Activated naive CD8-positive, alpha-beta T cell treated with anti-CD3 and anti-CD28 coated beads, Interleukin-2, amount 10 ng/mL, durations not matched to agents 7 days and 5 days (primary cell): ENCODE measurements around the gene CDH26. TPM values are rescaled to one million over a fixed set of nuclear protein-coding genes. Genes with fewer than 3 reads are reported as not detected.

Source experiments
- ATAC-seq: fragments of 150-1000 bp; cut with Tn5 transposase; one replicate; pipeline ENCODE4 v1.10.0; 2021; ENCODE audit warnings: low read depth, moderate library complexity
- POLR2A ChIA-PET: fragments of 350-600 bp; sonication (Branson Sonifier 250); formaldehyde crosslinking; loops from one replicate; lab custom pipeline; 2021; ENCODE audit warnings: antibody characterized with exemption; lab: Charles Lee
- DNase-seq: peaks from one replicate; pipeline ENCODE4 v3.0.0; 2021
- H3K27ac Mint-ChIP-seq: one replicate; pipeline ENCODE4 v1.8.0; 2022; ENCODE audit warnings: mild to moderate bottlenecking, mixed read lengths
- H3K27me3 Mint-ChIP-seq: one replicate; pipeline ENCODE4 v1.8.0; 2022; ENCODE audit warnings: mild to moderate bottlenecking, moderate library complexity, mixed read lengths
- H3K36me3 Mint-ChIP-seq: one replicate; pipeline ENCODE4 v1.8.0; 2021; ENCODE audit warnings: mild to moderate bottlenecking, mixed read lengths
- H3K4me1 Mint-ChIP-seq: one replicate; pipeline ENCODE4 v1.8.0; 2021; ENCODE audit warnings: mixed read lengths
- H3K4me3 Mint-ChIP-seq: one replicate; pipeline ENCODE4 v1.8.0; 2022; ENCODE audit warnings: mild to moderate bottlenecking, moderate library complexity, mixed read lengths
- H3K9me3 Mint-ChIP-seq: one replicate; pipeline ENCODE4 v1.8.0; 2021; ENCODE audit warnings: mixed read lengths
- total RNA-seq, 2 experiments: library from RNA; stranded (reverse); gene quantifications; one replicate each; pipeline ENCODE4 v1.2.3, GENCODE V29; 2021

The CDH26 gene
- total RNA-seq, 2 experiments from 2014 or later = 1.9 to 2.5 TPM

DNA sequence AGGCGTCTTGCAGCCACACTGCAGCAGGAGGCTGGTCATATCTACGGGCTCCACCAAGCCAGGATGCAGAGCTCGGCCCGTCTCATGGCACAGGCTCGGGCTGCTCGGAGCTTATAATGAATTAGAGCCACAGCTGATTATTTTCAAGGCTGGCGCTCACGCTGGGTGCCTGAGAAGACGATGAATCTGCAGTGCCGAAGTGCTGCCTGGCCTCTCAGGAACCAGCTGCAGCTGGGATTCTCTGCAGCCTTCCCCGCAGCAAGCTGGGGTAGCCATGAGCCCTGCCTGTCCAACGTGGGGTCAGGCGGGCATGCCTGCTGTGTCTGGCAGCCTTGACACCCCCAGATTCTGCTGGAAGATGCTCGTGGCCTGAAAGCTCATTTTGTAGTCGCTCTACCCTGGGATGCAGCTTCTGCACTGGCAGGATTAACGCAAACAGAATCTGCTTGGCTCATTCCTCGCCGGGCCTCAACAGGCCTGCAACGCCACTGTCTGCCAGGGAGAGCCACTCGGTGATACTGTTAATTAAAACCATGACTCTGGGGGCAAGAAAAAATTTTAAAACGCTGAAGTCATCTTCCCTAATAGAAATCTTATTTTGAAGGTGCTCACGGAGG is 104.3 kb downstream of the CDH26 start:
- DNase-seq = no peak
- POLR2A ChIA-PET = no interaction called here
- H3K9me3 Mint-ChIP-seq = no peaks in the 10 kb centered on the region
- H3K27ac Mint-ChIP-seq = no peak overlapping the region
- ATAC-seq = no peak
- H3K4me3 Mint-ChIP-seq = no peak overlapping the region
- peaks cover 4% of the 10 kb centered on the region for H3K36me3 Mint-ChIP-seq
- peaks cover 21% of the 10 kb centered on the region for H3K4me1 Mint-ChIP-seq
- peaks cover 1% of the 10 kb centered on the region for H3K27me3 Mint-ChIP-seq

- Mint-ChIP-seq H3K9me3 (no peaks in the 10 kb centered on the region), H3K27me3 (peaks cover 1% of the 10 kb centered on the region), H3K27ac (no peak overlapping the region), H3K36me3 (peaks cover 4% of the 10 kb centered on the region), H3K4me1 (peaks cover 16% of the 10 kb centered on the region), H3K4me3 (no peak overlapping the region)
- no peak for DNase-seq
- ATAC-seq = no peak
- POLR2A ChIA-PET = no interaction called here
These were observed 104.8 kb downstream of the CDH26 start for GRCh38 chr20:60063048-60063451.

DNA sequence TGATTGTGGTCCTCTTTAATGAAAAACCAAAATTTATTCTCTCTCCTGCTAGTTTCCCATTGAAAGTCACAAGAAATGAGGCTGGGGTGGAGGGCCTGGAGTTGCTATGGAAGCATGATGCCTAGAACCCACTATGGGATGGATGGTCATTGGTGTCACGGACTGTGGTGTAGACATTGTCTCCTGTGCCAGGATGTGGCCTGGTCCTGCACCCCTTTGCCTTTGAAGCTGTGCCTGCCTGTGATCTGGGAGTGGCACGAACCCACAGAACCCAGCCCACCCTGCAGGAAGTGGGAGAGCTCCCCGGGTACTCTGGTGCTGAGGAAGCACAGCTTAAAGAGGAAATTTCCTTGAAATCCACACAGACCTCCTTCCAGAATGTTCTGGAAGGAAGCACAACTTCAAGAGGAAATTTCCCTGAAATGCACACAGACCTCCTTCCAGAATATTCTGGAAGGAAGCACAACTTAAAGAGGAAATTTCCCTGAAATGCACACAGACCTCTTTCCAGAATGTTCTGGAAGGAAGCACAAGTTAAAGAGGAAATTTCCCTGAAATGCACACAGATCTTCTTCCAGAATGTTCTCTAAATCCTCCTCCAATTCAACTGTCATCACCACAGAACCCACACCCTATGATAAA is 105.6 kb downstream of the CDH26 start:
- no peak for ATAC-seq
- POLR2A ChIA-PET = no interaction called here

More for the DNA sequence above, 105.6 kb downstream of the CDH26 start:
- Mint-ChIP-seq H3K9me3 (no peaks in the 10 kb centered on the region), H3K27ac (no peak overlapping the region), H3K27me3 (peaks cover 1% of the 10 kb centered on the region), H3K36me3 (peaks cover 4% of the 10 kb centered on the region), H3K4me1 (peaks cover 10% of the 10 kb centered on the region), H3K4me3 (no peak overlapping the region)
- DNase-seq = no peak

Other genes with a start within 250 kb of the CDH26 start
- gene SYCP2, start 24.8 kb upstream of the CDH26 start, total RNA-seq = 10 to 100 TPM; 13.4 to 15.0 TPM
- gene PPP1R3D, start 18.1 kb upstream of the CDH26 start, total RNA-seq = 10 to 100 TPM in 1 of 2 experiments, 1 to 10 TPM in 1; 9.5 to 10.8 TPM
- gene FAM217B, start 18.0 kb upstream of the CDH26 start, total RNA-seq = 10 to 100 TPM; 32.7 to 36.0 TPM